ENCODE results near the gene SLC17A2.

The SLC17A2 gene

GRCh38 chr6:25971187-25971821, 40.8 kb upstream of the SLC17A2 start:
- peak; percentile 86 for DNase-seq
- Histone ChIP-seq H3K27ac (ENCODE audit: low read depth, low read length) (no peak overlapping the region), H3K79me1 (ENCODE audit: low read length) (no peaks in the 10 kb centered on the region), H3K4me2 (ENCODE audit: low read length) (no peak overlapping the region), H2BK5ac (ENCODE audit: low read length) (no peak overlapping the region), H4K5ac (ENCODE audit: low read length) (no peak overlapping the region), H3K23ac (ENCODE audit: low read length) (no peak overlapping the region), H2BK120ac (ENCODE audit: low read depth, low read length) (no peak overlapping the region), H3K36me3 (ENCODE audit: control insufficient read depth, insufficient read depth, low read length) (no peaks in the 10 kb centered on the region), H3K27me3 (ENCODE audit: insufficient read depth, low read length, poor library complexity) (peaks cover 2% of the 10 kb centered on the region), H3K56ac (ENCODE audit: low read length) (no peak overlapping the region), H3K9ac (ENCODE audit: low read length) (no peak overlapping the region), H2BK15ac (replicated peaks; ENCODE audit: low read depth) (peak overlapping the region; percentile 45), H3K18ac (ENCODE audit: low read length) (no peak overlapping the region), H2AK5ac (ENCODE audit: low read length) (no peak overlapping the region), H4K8ac (ENCODE audit: low read depth, low read length) (no peak overlapping the region), H3K4me3 (ENCODE audit: low read length) (no peak overlapping the region), H3K79me2 (ENCODE audit: control insufficient read depth, insufficient read depth, low read length) (no peaks in the 10 kb centered on the region), H3K4me1 (ENCODE audit: control insufficient read depth, low read depth, low read length) (no peaks in the 10 kb centered on the region), H3K4ac (ENCODE audit: low read depth, low read length) (no peak overlapping the region)
- WGBS (ENCODE audit: extremely low coverage, insufficient coverage, low lambda C conversion rate) = no CpG with 5 or more reads among the region's 1 CpG

DNA sequence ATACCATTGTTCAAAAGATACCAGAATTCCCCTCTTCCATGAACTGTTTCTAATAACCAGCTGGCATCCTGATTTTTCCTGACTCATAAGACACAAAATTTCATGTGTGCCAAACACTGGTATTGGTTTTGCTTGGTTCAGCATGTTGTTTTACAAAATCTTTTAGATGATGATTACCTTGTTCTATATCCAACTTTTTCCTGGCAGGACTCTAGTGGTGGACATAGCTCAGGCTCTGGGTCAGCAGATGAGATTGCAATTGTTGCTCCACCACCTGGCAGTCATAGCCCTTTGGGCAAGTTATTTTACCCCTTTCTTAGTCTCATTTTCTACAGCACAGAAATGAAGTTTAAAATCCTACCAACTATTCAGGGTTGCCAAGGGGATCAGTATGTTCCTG, 38.3 kb upstream of the SLC17A2 start:
- H4K5ac ChIP-seq (ENCODE audit: low read length) = no peak overlapping the region
- no peak overlapping the region for H4K8ac ChIP-seq (ENCODE audit: low read depth, low read length)
- no peak overlapping the region for H3K23ac ChIP-seq (ENCODE audit: low read length)
- H3K27me3 ChIP-seq (ENCODE audit: insufficient read depth, low read length, poor library complexity) = peaks cover 2% of the 10 kb centered on the region
- H3K79me2 ChIP-seq (ENCODE audit: control insufficient read depth, insufficient read depth, low read length) = no peaks in the 10 kb centered on the region
- no peak overlapping the region for H3K9ac ChIP-seq (ENCODE audit: low read length)
- no peak overlapping the region for H3K56ac ChIP-seq (ENCODE audit: low read length)
- H3K4ac ChIP-seq (ENCODE audit: low read depth, low read length) = no peak overlapping the region
- no peak overlapping the region for H2BK120ac ChIP-seq (ENCODE audit: low read depth, low read length)
- DNase-seq = no peak
- H3K18ac ChIP-seq (ENCODE audit: low read length) = no peak overlapping the region
- no peak overlapping the region for H2BK5ac ChIP-seq (ENCODE audit: low read length)
- peaks cover under 1% of the 10 kb centered on the region for H3K4me1 ChIP-seq (ENCODE audit: control insufficient read depth, low read depth, low read length)
- no peak overlapping the region for H2BK15ac ChIP-seq (replicated peaks; ENCODE audit: low read depth)
- H3K4me3 ChIP-seq (ENCODE audit: low read length) = no peak overlapping the region
- H3K4me2 ChIP-seq (ENCODE audit: low read length) = no peak overlapping the region
- H3K27ac ChIP-seq (ENCODE audit: low read depth, low read length) = no peak overlapping the region
- H3K36me3 ChIP-seq (ENCODE audit: control insufficient read depth, insufficient read depth, low read length) = no peaks in the 10 kb centered on the region
- no peak overlapping the region for H2AK5ac ChIP-seq (ENCODE audit: low read length)
- H3K79me1 ChIP-seq (ENCODE audit: low read length) = no peaks in the 10 kb centered on the region

DNA sequence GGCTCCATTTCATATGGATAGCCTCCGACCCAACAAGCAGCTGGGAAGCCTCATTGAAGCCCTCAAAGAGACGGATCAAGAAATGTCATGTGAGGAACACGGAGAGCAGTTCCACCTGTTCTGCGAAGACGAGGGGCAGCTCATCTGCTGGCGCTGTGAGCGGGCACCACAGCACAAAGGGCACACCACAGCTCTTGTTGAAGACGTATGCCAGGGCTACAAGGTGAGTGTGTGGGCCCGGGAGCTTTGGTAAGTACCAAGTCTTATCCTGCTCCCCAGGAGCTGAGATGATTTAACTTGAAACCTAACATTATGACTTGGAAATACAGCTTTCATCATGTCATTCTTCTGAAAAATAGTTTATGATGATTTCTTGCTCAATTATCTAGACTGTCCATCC, 36.2 kb upstream of the SLC17A2 start:
- Histone ChIP-seq H4K8ac (ENCODE audit: low read depth, low read length) (no peak overlapping the region), H2BK120ac (ENCODE audit: low read depth, low read length) (no peak overlapping the region), H2AK5ac (ENCODE audit: low read length) (no peak overlapping the region), H2BK15ac (replicated peaks; ENCODE audit: low read depth) (no peak overlapping the region), H3K4me3 (ENCODE audit: low read length) (no peak overlapping the region), H3K79me1 (ENCODE audit: low read length) (no peaks in the 10 kb centered on the region), H3K36me3 (ENCODE audit: control insufficient read depth, insufficient read depth, low read length) (no peaks in the 10 kb centered on the region), H3K4ac (ENCODE audit: low read depth, low read length) (no peak overlapping the region), H3K56ac (ENCODE audit: low read length) (no peak overlapping the region), H3K27ac (ENCODE audit: low read depth, low read length) (no peak overlapping the region), H3K9ac (ENCODE audit: low read length) (no peak overlapping the region), H3K79me2 (ENCODE audit: control insufficient read depth, insufficient read depth, low read length) (no peaks in the 10 kb centered on the region), H3K4me2 (ENCODE audit: low read length) (no peak overlapping the region), H3K23ac (ENCODE audit: low read length) (no peak overlapping the region), H3K18ac (ENCODE audit: low read length) (no peak overlapping the region), H4K5ac (ENCODE audit: low read length) (no peak overlapping the region), H3K27me3 (ENCODE audit: insufficient read depth, low read length, poor library complexity) (peaks cover 2% of the 10 kb centered on the region), H3K4me1 (ENCODE audit: control insufficient read depth, low read depth, low read length) (peaks cover 7% of the 10 kb centered on the region), H2BK5ac (ENCODE audit: low read length) (no peak overlapping the region)
- no CpG with 5 or more reads among the region's 9 CpGs for WGBS (ENCODE audit: extremely low coverage, insufficient coverage, low lambda C conversion rate)
- DNase-seq = no peak

- H3K56ac ChIP-seq (ENCODE audit: low read length) = no peak overlapping the region
- H4K5ac ChIP-seq (ENCODE audit: low read length) = no peak overlapping the region
- no peak for DNase-seq
- H3K79me1 ChIP-seq (ENCODE audit: low read length) = no peaks in the 10 kb centered on the region
- no peak overlapping the region for H2BK120ac ChIP-seq (ENCODE audit: low read depth, low read length)
- H3K23ac ChIP-seq (ENCODE audit: low read length) = no peak overlapping the region
- H3K9ac ChIP-seq (ENCODE audit: low read length) = no peak overlapping the region
- no peak overlapping the region for H2BK15ac ChIP-seq (replicated peaks; ENCODE audit: low read depth)
- no peak overlapping the region for H2BK5ac ChIP-seq (ENCODE audit: low read length)
- H3K18ac ChIP-seq (ENCODE audit: low read length) = no peak overlapping the region
- H3K4me3 ChIP-seq (ENCODE audit: low read length) = no peak overlapping the region
- no peak overlapping the region for H3K4ac ChIP-seq (ENCODE audit: low read depth, low read length)
- H2AK5ac ChIP-seq (ENCODE audit: low read length) = no peak overlapping the region
- no peak overlapping the region for H3K4me2 ChIP-seq (ENCODE audit: low read length)
- WGBS (ENCODE audit: extremely low coverage, insufficient coverage, low lambda C conversion rate) = no CpG with 5 or more reads among the region's 4 CpGs
- no peaks in the 10 kb centered on the region for H3K36me3 ChIP-seq (ENCODE audit: control insufficient read depth, insufficient read depth, low read length)
- no peak overlapping the region for H3K27ac ChIP-seq (ENCODE audit: low read depth, low read length)
- H3K27me3 ChIP-seq (ENCODE audit: insufficient read depth, low read length, poor library complexity) = peaks cover 2% of the 10 kb centered on the region
- peaks cover 7% of the 10 kb centered on the region for H3K4me1 ChIP-seq (ENCODE audit: control insufficient read depth, low read depth, low read length)
- H4K8ac ChIP-seq (ENCODE audit: low read depth, low read length) = no peak overlapping the region
- H3K79me2 ChIP-seq (ENCODE audit: control insufficient read depth, insufficient read depth, low read length) = no peaks in the 10 kb centered on the region
These were observed 34.6 kb upstream of the SLC17A2 start for GRCh38 chr6:25965058-25965457.

GRCh38 chr6:25963426-25964123, 33.1 kb upstream of the SLC17A2 start:
- Histone ChIP-seq H3K79me2 (ENCODE audit: control insufficient read depth, insufficient read depth, low read length) (no peaks in the 10 kb centered on the region), H3K79me1 (ENCODE audit: low read length) (no peaks in the 10 kb centered on the region), H3K18ac (ENCODE audit: low read length) (peak overlapping the region; percentile 92), H3K27ac (ENCODE audit: low read depth, low read length) (peak overlapping the region; percentile 22), H3K36me3 (ENCODE audit: control insufficient read depth, insufficient read depth, low read length) (no peaks in the 10 kb centered on the region), H3K4me1 (ENCODE audit: control insufficient read depth, low read depth, low read length) (peaks cover 7% of the 10 kb centered on the region), H3K4me2 (ENCODE audit: low read length) (peak overlapping the region; percentile 37), H2AK5ac (ENCODE audit: low read length) (no peak overlapping the region), H3K9ac (ENCODE audit: low read length) (peak overlapping the region; percentile 48), H2BK5ac (ENCODE audit: low read length) (no peak overlapping the region), H4K8ac (ENCODE audit: low read depth, low read length) (no peak overlapping the region), H4K5ac (ENCODE audit: low read length) (no peak overlapping the region), H3K23ac (ENCODE audit: low read length) (no peak overlapping the region), H3K4me3 (ENCODE audit: low read length) (no peak overlapping the region), H3K56ac (ENCODE audit: low read length) (peak overlapping the region; percentile 71), H3K4ac (ENCODE audit: low read depth, low read length) (peak overlapping the region; percentile 90), H3K27me3 (ENCODE audit: insufficient read depth, low read length, poor library complexity) (peaks cover 2% of the 10 kb centered on the region), H2BK15ac (replicated peaks; ENCODE audit: low read depth) (no peak overlapping the region), H2BK120ac (ENCODE audit: low read depth, low read length) (peak overlapping the region; percentile 32)
- WGBS (ENCODE audit: extremely low coverage, insufficient coverage, low lambda C conversion rate) = no CpG with 5 or more reads among the region's 6 CpGs
- DNase-seq = peak; percentile 87

Data from mesendoderm (in vitro differentiated cells).